22Rv1 (cell line): ENCODE measurements around the gene TMEM94.

ENCODE experiments used
- ZFX ChIP-seq: fragments of 450-650 bp; IDR thresholded peaks from 2 replicates; pipeline ENCODE4 v1.6.1; 2017; ENCODE audit warnings: antibody characterized with exemption, borderline replicate concordance
- TF ChIP-seq, protein P1 (sequence below): fragments of 450-650 bp; IDR thresholded peaks from 2 replicates; pipeline ENCODE4 v1.5.1; 2017; ENCODE audit warnings: mild to moderate bottlenecking

- TF ChIP-seq, protein P1, sequence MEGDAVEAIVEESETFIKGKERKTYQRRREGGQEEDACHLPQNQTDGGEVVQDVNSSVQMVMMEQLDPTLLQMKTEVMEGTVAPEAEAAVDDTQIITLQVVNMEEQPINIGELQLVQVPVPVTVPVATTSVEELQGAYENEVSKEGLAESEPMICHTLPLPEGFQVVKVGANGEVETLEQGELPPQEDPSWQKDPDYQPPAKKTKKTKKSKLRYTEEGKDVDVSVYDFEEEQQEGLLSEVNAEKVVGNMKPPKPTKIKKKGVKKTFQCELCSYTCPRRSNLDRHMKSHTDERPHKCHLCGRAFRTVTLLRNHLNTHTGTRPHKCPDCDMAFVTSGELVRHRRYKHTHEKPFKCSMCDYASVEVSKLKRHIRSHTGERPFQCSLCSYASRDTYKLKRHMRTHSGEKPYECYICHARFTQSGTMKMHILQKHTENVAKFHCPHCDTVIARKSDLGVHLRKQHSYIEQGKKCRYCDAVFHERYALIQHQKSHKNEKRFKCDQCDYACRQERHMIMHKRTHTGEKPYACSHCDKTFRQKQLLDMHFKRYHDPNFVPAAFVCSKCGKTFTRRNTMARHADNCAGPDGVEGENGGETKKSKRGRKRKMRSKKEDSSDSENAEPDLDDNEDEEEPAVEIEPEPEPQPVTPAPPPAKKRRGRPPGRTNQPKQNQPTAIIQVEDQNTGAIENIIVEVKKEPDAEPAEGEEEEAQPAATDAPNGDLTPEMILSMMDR = no peak
- no peak for TF ChIP-seq ZFX
Observed at GRCh38 chr17:75488693-75489510, 32.5 kb downstream of the TMEM94 start.
